ENCODE measurements around the gene ALPK1.

GRCh38 chr4:112296949-112297880 lies at the start of gene ALPK1:
- no peak for TF ChIP-seq ESRRG (CRISPR knock-in tag; IDR thresholded peaks at IDR 0.05)
- no peak for TF ChIP-seq TOX (CRISPR knock-in tag; IDR thresholded peaks at IDR 0.05; ENCODE audit: borderline replicate concordance)
- no peak for TF ChIP-seq OSR1 (CRISPR knock-in tag; IDR thresholded peaks at IDR 0.05)
- TF ChIP-seq ISL1 (CRISPR knock-in tag; IDR thresholded peaks at IDR 0.05), result no peak
- no peak for TF ChIP-seq CSRNP3 (CRISPR knock-in tag; IDR thresholded peaks at IDR 0.05)
- TF ChIP-seq ZNF70 (CRISPR knock-in tag; IDR thresholded peaks at IDR 0.05), result no peak
- TF ChIP-seq ARNTL (CRISPR knock-in tag; IDR thresholded peaks at IDR 0.05; ENCODE audit: borderline replicate concordance, low read depth), result no peak
- TF ChIP-seq PPARA (CRISPR knock-in tag; IDR thresholded peaks at IDR 0.05; ENCODE audit: borderline replicate concordance), result no peak
- no peak for TF ChIP-seq ZFP3 (CRISPR knock-in tag; IDR thresholded peaks at IDR 0.05)
